Naive thymus-derived CD4-positive, alpha-beta T cell (primary cell): ENCODE results near the gene CHTF8. TPM values are rescaled to one million over a fixed set of nuclear protein-coding genes. Genes with fewer than 3 reads are reported as not detected.

Source experiments
- ATAC-seq: fragments of 150-1000 bp; cut with Tn5 transposase; 2 replicates; pipeline ENCODE4 v1.10.0; 2021; ENCODE audit warnings: mild to moderate bottlenecking, moderate library complexity
- CTCF ChIA-PET: fragments of 350-600 bp; sonication (Branson Sonifier 250); formaldehyde crosslinking; loops from one replicate; lab custom pipeline; 2021; ENCODE audit warnings: antibody characterized with exemption; lab: Charles Lee
- POLR2A ChIA-PET: fragments of 350-600 bp; sonication (Branson Sonifier 250); formaldehyde crosslinking; loops from one replicate; lab custom pipeline; 2021; ENCODE audit warnings: antibody characterized with exemption, inconsistent platforms; lab: Charles Lee
- DNase-seq, 9 donors: peaks; one replicate each; pipeline versions ENCODE4 v3.0.0 to v3.0.0-alpha.2; 2020 to 2022; ENCODE audit warnings: mixed read lengths in 1 of 9
- H3K27ac ChIP-seq: one replicate; pipeline ENCODE4 v1.7.0; 2013; ENCODE audit warnings: mild to moderate bottlenecking, low read depth, low read length, moderate library complexity
- H3K27me3 ChIP-seq, 2 donors: one replicate each; pipeline ENCODE4 v1.7.0; 2013; ENCODE audit warnings: low read length in 2 of 2, mild to moderate bottlenecking in 2 of 2, moderate library complexity in 2 of 2; ENCODE audit not compliant: control insufficient read depth in 2 of 2, insufficient read depth in 2 of 2
- H3K36me3 ChIP-seq, 3 experiments: 1 replicate in 2 of 3; 2 replicates in 1 of 3; pipeline ENCODE4 v1.7.0; 2013; ENCODE audit warnings: low read length in 3 of 3, mild to moderate bottlenecking in 3 of 3, moderate library complexity in 1 of 3; ENCODE audit not compliant: insufficient read depth in 3 of 3, control insufficient read depth in 2 of 3
- H3K4me1 ChIP-seq, 2 donors: one replicate each; pipeline ENCODE4 v1.7.0; 2013; ENCODE audit warnings: low read length in 2 of 2, mild to moderate bottlenecking in 2 of 2, moderate library complexity in 1 of 2; ENCODE audit not compliant: control insufficient read depth in 2 of 2, insufficient read depth in 2 of 2
- H3K4me3 ChIP-seq: 2 replicates; pipeline ENCODE4 v1.7.0; 2013; ENCODE audit warnings: mild to moderate bottlenecking, low read length
- H3K9me3 ChIP-seq, 3 experiments: 1 replicate in 2 of 3; 2 replicates in 1 of 3; pipeline ENCODE4 v1.7.0; 2013; ENCODE audit warnings: low read length in 3 of 3; ENCODE audit not compliant: control insufficient read depth in 2 of 3
- H3K27ac Mint-ChIP-seq, 9 donors: one replicate each; pipeline ENCODE4 v1.8.0; 2020 to 2022; ENCODE audit warnings: mixed read lengths in 9 of 9, mild to moderate bottlenecking in 8 of 9, moderate library complexity in 5 of 9, inconsistent platforms in 2 of 9
- H3K27me3 Mint-ChIP-seq, 5 donors: one replicate each; pipeline ENCODE4 v1.8.0; 2021 to 2022; ENCODE audit warnings: mixed read lengths in 5 of 5, mild to moderate bottlenecking in 1 of 5
- H3K36me3 Mint-ChIP-seq, 5 donors: one replicate each; pipeline ENCODE4 v1.8.0; 2020 to 2022; ENCODE audit warnings: mixed read lengths in 5 of 5, mild to moderate bottlenecking in 3 of 5, inconsistent platforms in 1 of 5
- H3K4me1 Mint-ChIP-seq, 7 donors: one replicate each; pipeline ENCODE4 v1.8.0; 2020 to 2022; ENCODE audit warnings: mixed read lengths in 7 of 7, mild to moderate bottlenecking in 3 of 7, inconsistent platforms in 1 of 7
- H3K4me3 Mint-ChIP-seq, 10 donors: one replicate each; pipeline ENCODE4 v1.8.0; 2020 to 2022; ENCODE audit warnings: mild to moderate bottlenecking in 10 of 10, mixed read lengths in 10 of 10, moderate library complexity in 6 of 10, inconsistent platforms in 2 of 10
- H3K9me3 Mint-ChIP-seq, 11 donors: one replicate each; pipeline ENCODE4 v1.8.0; 2020 to 2022; ENCODE audit warnings: mixed read lengths in 11 of 11, mild to moderate bottlenecking in 4 of 11, inconsistent platforms in 1 of 11, moderate library complexity in 1 of 11
- intact Hi-C, 2 donors: fragments of 100-400 bp; cut with micrococcal nuclease; formaldehyde crosslinking; loops; one replicate each; pipeline ENCODE4 v1.15.1; 2023
- polyA plus RNA-seq, 2 donors: library from polyadenylated mRNA; unstranded; fragments of 300-500 nt; fragmentation: Illumina TruSeq; gene quantifications; one replicate each; pipeline ENCODE4 v1.2.3, GENCODE V29; 2021
- total RNA-seq, 6 experiments: library from RNA in 5 of 6; stranded (reverse) in 5 of 6; gene quantifications; 1 replicate in 5 of 6; 2 replicates in 1 of 6; pipeline ENCODE4 v1.2.3 and lab custom pipeline; 2021 to 2026

The CHTF8 gene
- total and polyA plus RNA-seq, 7 experiments from 2014 or later: 53.3 to 210 (median 141) TPM

DNA sequence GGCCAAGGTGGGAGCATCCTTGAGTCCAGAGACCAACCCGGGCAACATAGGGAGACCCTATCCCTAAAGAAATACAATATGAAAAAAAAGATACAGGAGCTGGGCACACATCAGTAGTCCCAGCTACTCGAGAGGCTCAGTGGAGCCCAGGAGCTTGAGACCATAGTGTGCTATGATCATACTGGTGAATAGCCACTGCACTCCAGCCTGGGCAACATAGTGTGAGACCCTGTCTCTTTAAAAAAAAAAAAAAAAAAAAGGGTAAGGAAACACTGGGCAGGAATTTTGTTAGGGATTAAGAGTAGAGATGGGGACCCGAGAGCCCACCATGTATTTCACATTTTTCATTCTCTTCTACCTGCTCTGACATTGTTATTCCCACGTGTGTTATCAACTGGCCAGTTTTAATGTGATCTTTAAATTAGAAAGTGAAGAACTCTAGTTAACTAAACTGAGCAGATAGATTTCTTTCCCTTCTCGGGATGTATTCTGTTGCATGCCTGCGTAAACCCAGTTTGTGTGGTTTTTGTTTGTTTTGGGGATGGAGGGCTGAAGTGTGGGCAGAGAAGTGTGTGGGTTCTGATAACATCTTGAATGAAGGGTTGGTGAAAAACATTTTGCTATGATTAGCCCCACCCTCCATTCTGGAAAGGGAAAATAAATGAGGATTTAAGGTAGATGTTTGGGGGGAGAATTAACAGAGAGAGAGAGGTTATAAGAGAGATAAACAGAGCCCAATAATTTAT, 37.4 kb upstream of the CHTF8 start:
- Histone ChIP-seq H3K27me3 (no peaks in the 10 kb centered on the region), H3K4me1 (peaks cover 8 to 14% of the 10 kb centered on the region in 2 donors), H3K27ac (no peak overlapping the region), H3K9me3 (no peaks in the 10 kb centered on the region), H3K4me3 (no peak overlapping the region), H3K36me3 (peaks cover 0 to 36% (median 0%) of the 10 kb centered on the region in 3 experiments)
- ChIA-PET CTCF (no interaction called here), POLR2A (interaction anchor here (0.6 to 0.7 kb wide), 2 partner anchors 16 to 158 kb away, joined by 3 to 8 read pairs; no protein-coding TSS in a partner anchor)
- Mint-ChIP-seq H3K27me3 (no peaks in the 10 kb centered on the region), H3K27ac (peak overlapping the region in 3 of 9 donors; percentile 1 to 38 (median 26)), H3K36me3 (peaks cover 0 to 35% (median 23%) of the 10 kb centered on the region in 5 donors), H3K9me3 (no peaks in the 10 kb centered on the region), H3K4me1 (peaks cover 19 to 34% (median 23%) of the 10 kb centered on the region in 7 donors), H3K4me3 (no peak overlapping the region)
- DNase-seq (no peak), ATAC-seq (no peak)
- intact Hi-C loops: loop anchor here in 1 of 2 donors (5.0 kb wide), 1 partner anchor 118 kb away; no protein-coding TSS in a partner anchor

DNA sequence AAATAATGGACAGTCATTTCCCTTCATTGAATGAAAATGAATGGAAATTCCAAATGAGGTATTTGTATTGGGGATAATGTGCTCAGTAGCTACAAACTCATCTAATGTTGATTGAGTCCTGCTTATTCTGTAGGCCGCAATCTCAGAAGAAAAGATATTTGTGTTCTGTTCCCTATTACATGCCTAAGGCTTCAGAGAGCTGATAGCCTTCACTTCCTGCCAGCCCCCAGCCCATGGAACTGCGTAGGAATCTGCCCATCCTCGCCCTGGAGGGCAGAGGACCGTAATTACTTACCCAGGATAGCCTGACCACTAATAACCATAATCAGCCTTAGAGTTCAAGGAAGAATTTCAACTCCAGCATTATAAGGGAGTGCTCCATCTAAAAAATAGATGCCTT, 36.7 kb upstream of the CHTF8 start:
- Histone ChIP-seq H3K4me1 (peaks cover 8 to 14% of the 10 kb centered on the region in 2 donors), H3K9me3 (no peaks in the 10 kb centered on the region), H3K4me3 (no peak overlapping the region), H3K27ac (no peak overlapping the region), H3K36me3 (peaks cover 0 to 38% (median 0%) of the 10 kb centered on the region in 3 experiments), H3K27me3 (no peaks in the 10 kb centered on the region)
- H3K27me3 Mint-ChIP-seq: no peaks in the 10 kb centered on the region
- POLR2A ChIA-PET: interaction anchor here (0.6 to 1.0 kb wide), 3 partner anchors 15 to 157 kb away, joined by 3 to 8 read pairs (median 3); no protein-coding TSS in a partner anchor
- peaks cover 0 to 36% (median 23%) of the 10 kb centered on the region in 5 donors for H3K36me3 Mint-ChIP-seq
- CTCF ChIA-PET: no interaction called here
- intact Hi-C loops: loop anchor here in 1 of 2 donors (5.0 kb wide), 1 partner anchor 118 kb away; no protein-coding TSS in a partner anchor
- H3K4me3 Mint-ChIP-seq: no peak overlapping the region
- DNase-seq (no peak), ATAC-seq (no peak)
- H3K27ac Mint-ChIP-seq: peak overlapping the region in 1 of 9 donors; percentile 1
- peaks cover 19 to 34% (median 23%) of the 10 kb centered on the region in 7 donors for H3K4me1 Mint-ChIP-seq
- no peaks in the 10 kb centered on the region for H3K9me3 Mint-ChIP-seq

DNA sequence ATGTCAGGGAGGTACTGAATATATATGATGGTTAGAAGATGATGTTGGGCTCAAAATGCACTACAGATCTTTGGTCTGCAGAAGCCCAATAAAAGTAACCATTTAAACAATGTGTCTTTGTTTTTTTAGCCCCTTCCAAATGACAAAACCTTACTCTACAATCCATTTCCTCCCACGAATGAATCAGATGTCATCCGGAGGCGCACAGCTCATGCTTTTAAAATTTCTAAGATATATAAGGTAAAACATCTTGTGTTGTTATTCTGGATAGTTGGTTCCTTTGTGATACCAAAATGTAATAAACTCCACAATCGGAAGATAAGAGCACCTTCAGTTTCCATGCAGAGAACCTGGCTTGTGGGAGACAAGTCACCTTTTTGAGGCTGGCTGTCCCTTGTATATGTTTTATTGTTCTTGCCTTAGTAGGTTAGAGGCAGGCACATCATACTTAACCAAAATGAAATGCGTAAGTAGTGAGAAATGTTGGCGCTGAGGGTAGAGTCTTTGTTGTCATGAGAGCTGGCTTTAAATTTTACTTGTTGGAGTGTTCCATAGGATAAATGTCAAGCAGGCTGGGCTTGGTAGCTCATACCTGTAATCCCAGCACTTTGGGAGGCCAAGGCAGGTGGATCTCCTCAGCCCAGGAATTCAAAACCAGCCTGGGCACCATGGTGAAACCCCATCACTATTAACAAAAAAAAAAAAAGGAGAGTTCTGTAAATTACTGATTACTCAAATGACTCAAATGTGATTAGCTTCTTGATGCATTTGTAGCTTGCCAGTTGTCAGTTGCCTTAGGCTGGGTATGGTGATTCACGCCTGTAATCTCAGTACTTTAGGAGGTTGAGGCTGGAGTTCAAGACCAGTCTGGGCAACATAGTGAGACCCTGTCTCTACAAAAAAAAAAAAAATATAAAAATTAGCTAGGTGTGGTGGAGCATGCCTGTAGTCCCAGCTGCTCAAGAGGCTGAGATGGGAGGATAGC, 34.9 kb upstream of the CHTF8 start:
- peak overlapping the region; percentile 11 for H3K27ac ChIP-seq
- no peak for ATAC-seq
- Mint-ChIP-seq H3K27ac (peak overlapping the region in 7 of 9 donors; percentile 19 to 87 (median 51)), H3K36me3 (peaks cover 0 to 38% (median 23%) of the 10 kb centered on the region in 5 donors), H3K4me1 (peaks cover 15 to 32% (median 22%) of the 10 kb centered on the region in 7 donors), H3K9me3 (no peaks in the 10 kb centered on the region), H3K4me3 (peak overlapping the region in 5 of 10 donors; percentile 5 to 50 (median 26)), H3K27me3 (no peaks in the 10 kb centered on the region)
- H3K9me3 ChIP-seq: no peaks in the 10 kb centered on the region
- peaks cover 0 to 47% (median 7%) of the 10 kb centered on the region in 3 experiments for H3K36me3 ChIP-seq
- intact Hi-C loops: loop anchor here (1.0 to 5.0 kb wide), 3 partner anchors 19 to 120 kb away; no protein-coding TSS in a partner anchor
- no peaks in the 10 kb centered on the region for H3K27me3 ChIP-seq
- POLR2A ChIA-PET: interaction anchor here (0.7 to 1.6 kb wide), 3 partner anchors 14 to 136 kb away, joined by 3 to 4 read pairs (median 3); no protein-coding TSS in a partner anchor
- DNase-seq: no peak
- peaks cover 8 to 14% of the 10 kb centered on the region in 2 donors for H3K4me1 ChIP-seq
- H3K4me3 ChIP-seq: no peak overlapping the region
- CTCF ChIA-PET: interaction anchor here (0.5 to 1.2 kb wide), 5 partner anchors 21 to 1522 kb away, joined by 3 to 7 read pairs (median 4); partner anchors contain the start of gene CARMIL2

DNA sequence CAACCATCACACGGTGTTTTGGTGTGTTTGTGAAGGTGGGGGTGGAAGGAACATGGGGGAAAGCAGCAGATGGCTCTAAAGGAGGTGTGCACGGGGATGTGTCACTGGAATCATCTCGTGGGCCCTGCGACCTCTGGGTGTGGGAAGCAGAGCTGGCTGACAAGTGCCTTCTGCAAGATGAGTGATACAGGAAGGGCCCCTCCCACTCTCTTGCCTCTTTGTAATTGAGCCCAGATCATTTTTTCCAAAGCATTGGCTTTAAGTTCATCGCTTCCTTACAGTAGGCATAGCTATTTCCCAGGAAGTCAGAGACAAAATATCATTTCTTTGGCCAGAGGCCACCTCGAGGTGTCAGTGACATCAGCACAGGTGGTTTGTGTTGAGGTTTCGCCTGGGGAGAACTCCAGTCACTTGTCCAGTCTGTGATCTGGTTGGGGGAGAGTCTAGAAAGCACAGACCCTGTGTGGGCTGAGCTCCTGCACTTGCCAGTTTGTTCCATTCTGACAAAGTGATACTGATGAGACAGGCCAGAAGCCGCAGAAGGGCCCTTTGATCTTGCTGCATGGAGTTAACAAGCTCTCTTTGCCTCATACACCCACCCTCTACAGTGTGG, 33.9 kb upstream of the CHTF8 start:
- POLR2A ChIA-PET: interaction anchor here (0.7 to 1.6 kb wide), 3 partner anchors 15 to 22 kb away, joined by 3 read pairs; partner anchors contain the start of gene SNTB2
- H3K27ac Mint-ChIP-seq: peak overlapping the region in 8 of 9 donors; percentile 19 to 87 (median 54)
- H3K4me3 ChIP-seq: no peak overlapping the region
- H3K4me1 ChIP-seq: peaks cover 8 to 14% of the 10 kb centered on the region in 2 donors
- peaks cover 0 to 35% (median 23%) of the 10 kb centered on the region in 5 donors for H3K36me3 Mint-ChIP-seq
- H3K36me3 ChIP-seq: peaks cover 3 to 52% (median 7%) of the 10 kb centered on the region in 3 experiments
- H3K27ac ChIP-seq: peak overlapping the region; percentile 11
- no peaks in the 10 kb centered on the region for H3K9me3 Mint-ChIP-seq
- H3K9me3 ChIP-seq: no peaks in the 10 kb centered on the region
- ATAC-seq: peak; percentile 72
- peak overlapping the region in 8 of 10 donors; percentile 1 to 63 (median 20) for H3K4me3 Mint-ChIP-seq
- peak in 7 of 9 donors; percentile 5 to 77 (median 25) for DNase-seq
- H3K27me3 Mint-ChIP-seq: no peaks in the 10 kb centered on the region
- CTCF ChIA-PET: interaction anchor here (0.6 to 1.2 kb wide), 2 partner anchors 22 to 120 kb away, joined by 3 read pairs; no protein-coding TSS in a partner anchor
- no peaks in the 10 kb centered on the region for H3K27me3 ChIP-seq
- intact Hi-C loops: loop anchor here (1.0 to 5.0 kb wide), 3 partner anchors 20 to 121 kb away; no protein-coding TSS in a partner anchor
- H3K4me1 Mint-ChIP-seq: peaks cover 15 to 31% (median 22%) of the 10 kb centered on the region in 7 donors

DNA sequence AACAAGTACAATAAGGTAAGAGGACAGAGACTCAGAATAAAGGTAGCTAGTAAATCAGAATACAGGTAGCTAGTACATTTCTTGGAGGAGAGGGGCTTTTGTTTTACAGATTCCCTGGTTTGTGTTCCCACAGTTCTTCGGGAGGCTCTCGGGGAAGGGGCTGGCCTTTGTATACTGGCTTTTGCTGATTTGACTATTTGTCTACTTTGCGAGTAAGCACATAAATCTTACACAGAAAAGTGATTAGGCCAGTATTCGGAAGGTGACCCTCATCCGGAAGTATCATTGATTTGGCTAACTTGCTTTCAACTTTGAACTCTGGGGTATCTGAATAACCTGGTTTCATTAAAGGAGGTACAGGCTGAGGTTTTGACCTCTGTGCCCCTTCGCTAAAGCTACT, 33.2 kb upstream of the CHTF8 start:
- Mint-ChIP-seq H3K4me1 (peaks cover 15 to 27% (median 22%) of the 10 kb centered on the region in 7 donors), H3K36me3 (peaks cover 0 to 42% (median 28%) of the 10 kb centered on the region in 5 donors), H3K27ac (peak overlapping the region in 4 of 9 donors; percentile 19 to 64 (median 39)), H3K4me3 (peak overlapping the region in 1 of 10 donors; percentile 18), H3K9me3 (no peaks in the 10 kb centered on the region), H3K27me3 (no peaks in the 10 kb centered on the region)
- no peak for DNase-seq
- peaks cover 8 to 14% of the 10 kb centered on the region in 2 donors for H3K4me1 ChIP-seq
- no peak for ATAC-seq
- ChIA-PET POLR2A (interaction anchor here (0.7 to 1.4 kb wide), 4 partner anchors 21 to 25 kb away, joined by 3 read pairs; partner anchors contain the start of gene SNTB2), CTCF (no interaction called here)
- H3K27me3 ChIP-seq: no peaks in the 10 kb centered on the region
- no peak overlapping the region for H3K27ac ChIP-seq
- intact Hi-C loops: loop anchor here in 1 of 2 donors (5.0 kb wide), 1 partner anchor 122 kb away; no protein-coding TSS in a partner anchor
- no peak overlapping the region for H3K4me3 ChIP-seq
- H3K9me3 ChIP-seq: no peaks in the 10 kb centered on the region
- peaks cover 7 to 60% (median 7%) of the 10 kb centered on the region in 3 experiments for H3K36me3 ChIP-seq
